ENCODE results near the gene PCYOX1L.

GRCh38 chr5:149367249-149367971, 9.6 kb downstream of the PCYOX1L start:
- TF ChIP-seq POLR2AphosphoS5 (IDR thresholded peaks at IDR 0.05; ENCODE audit: low read depth) (no peak), CTCF (conservative IDR thresholded peaks at IDR 0.05; ENCODE audit: low read depth in 2 of 2) (peak; percentile 85 to 94), ZNF462 (CRISPR knock-in tag; IDR thresholded peaks at IDR 0.05) (no peak), EZH2 (IDR thresholded peaks at IDR 0.05; ENCODE audit: low read depth, unreplicated experiment) (no peak)

Data from GM23338 (cell line).